HG03175 (cell line): ENCODE data around the gene VDR.

Source experiments
- ATAC-seq: cut with Tn5 transposase; IDR thresholded peaks from one replicate; pipeline ENCODE4 v1.9.1; 2021; ENCODE audit warnings: mild to moderate bottlenecking, moderate library complexity; ENCODE audit not compliant: unreplicated experiment

Gene VDR

DNA sequence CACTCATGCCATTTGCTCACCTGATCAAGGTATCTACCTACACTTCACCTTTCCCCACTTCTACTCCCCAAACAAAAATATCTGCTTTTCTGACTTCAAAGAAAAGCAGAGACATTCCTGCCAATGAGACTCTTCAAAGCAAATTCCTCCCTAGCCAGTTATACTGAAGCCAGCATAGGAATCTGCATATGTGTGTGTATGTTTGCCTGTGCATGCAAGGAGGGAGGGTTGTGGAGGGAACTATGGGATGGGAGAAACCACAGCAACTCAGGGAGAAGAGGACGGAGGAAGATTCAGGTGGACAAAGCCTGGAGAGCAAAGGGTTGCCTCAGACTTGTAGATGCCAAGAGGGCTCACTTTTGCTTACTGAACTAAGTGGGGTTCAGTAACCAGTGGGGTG lies 26.4 kb upstream of the VDR start:
- no peak for ATAC-seq

- no peak for ATAC-seq
These were observed 25.8 kb upstream of the VDR start for GRCh38 chr12:47930634-47931033.

- ATAC-seq, result no peak
These were observed 22.6 kb upstream of the VDR start for GRCh38 chr12:47927346-47927745.

- ATAC-seq, result no peak
These were observed 17.1 kb upstream of the VDR start for GRCh38 chr12:47921907-47922306.

DNA sequence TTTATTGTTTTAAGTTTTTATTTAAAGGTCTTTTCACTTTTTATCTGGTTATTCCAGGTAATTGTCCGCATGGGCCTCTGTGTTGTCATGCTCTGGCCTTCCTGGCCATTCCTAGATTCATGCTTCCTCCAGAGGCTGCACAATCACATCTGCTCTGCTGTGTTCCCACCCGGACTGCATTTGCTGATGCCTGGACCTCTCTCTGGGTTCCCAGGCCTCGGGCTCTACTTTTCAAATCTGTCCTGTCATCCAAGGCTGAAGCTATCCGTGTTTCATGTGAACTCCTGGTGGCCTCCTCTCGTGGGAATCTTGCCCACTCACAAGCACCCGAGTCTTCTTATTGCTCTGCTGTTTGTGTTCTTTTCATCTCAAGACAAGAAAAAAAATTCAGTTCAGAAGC lies 16.1 kb upstream of the VDR start:
- no peak for ATAC-seq

DNA sequence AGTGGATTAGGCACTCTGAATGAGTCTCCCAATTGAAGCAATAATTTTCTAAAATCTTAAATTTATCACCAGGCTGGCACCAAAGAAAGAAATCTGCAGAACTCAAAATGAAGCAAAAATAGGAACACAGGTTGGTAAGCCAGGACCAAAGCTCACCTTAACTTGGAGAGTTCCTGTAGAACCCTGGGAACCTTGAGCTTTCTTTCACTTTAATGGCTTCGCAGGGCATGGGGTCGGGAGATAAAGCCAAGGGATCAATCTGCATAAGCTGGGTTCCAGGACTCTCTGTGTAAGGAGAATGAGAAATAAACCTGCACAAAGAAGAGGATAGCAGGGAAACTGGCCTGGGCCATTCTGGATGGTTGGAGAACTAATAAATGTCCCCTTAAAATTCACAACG lies 8.3 kb upstream of the VDR start:
- no peak for ATAC-seq

GRCh38 chr12:47912556-47912955 lies 7.8 kb upstream of the VDR start:
- no peak for ATAC-seq

- no peak for ATAC-seq
These were observed 6.2 kb upstream of the VDR start for GRCh38 chr12:47910981-47911380.

DNA sequence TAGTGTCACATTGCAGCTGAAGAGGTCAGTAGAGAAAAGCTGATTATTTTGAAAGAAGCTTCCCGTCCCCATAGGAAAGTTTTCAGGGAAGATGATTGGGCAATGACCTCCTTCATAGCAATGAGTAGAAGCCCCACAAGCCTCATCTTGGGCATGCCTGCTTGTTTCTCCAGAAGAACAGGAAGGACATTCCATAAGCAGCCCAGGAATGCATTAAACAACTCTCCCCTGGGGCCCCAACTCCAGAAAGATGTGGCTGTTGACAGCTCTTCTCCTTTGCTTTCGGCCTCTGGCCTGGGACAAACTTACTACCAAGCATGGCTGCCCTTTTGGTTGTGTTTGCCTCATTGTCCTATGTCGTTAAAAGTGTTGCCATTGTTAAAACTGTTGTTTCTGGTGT lies 5.7 kb upstream of the VDR start:
- ATAC-seq, result no peak

DNA sequence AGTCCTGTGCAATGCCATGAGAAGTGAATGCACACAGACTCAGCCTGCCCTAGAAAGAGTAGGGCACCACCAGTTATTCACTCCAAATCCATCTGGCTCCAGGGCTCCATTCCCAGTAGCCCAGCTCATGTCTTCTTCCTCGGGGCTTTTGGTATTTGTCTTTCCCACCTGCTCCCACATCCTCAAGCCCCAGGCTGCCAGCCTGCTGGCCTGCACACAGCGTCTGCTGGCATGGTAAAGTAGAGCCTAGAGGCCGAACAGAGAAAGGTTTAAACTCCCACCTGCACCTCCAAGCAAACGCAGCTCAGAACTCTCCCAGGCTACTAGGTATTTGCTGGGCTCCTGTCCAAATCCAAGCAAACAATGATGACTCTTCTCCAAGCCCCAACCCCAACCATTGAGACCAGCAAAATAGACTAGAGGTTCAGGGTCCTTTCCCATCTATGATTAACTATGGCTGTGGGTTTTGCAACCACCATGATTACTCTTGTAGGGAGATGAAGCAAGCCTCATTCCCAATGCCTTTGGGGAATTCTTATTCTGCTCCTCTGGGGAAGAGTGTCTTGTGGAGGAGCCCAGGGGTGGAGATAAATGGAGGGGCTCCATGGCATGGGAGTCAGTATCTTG lies 5.2 kb upstream of the VDR start:
- ATAC-seq, result no peak

GRCh38 chr12:47908738-47909137 lies 3.9 kb upstream of the VDR start:
- ATAC-seq, result no peak

DNA sequence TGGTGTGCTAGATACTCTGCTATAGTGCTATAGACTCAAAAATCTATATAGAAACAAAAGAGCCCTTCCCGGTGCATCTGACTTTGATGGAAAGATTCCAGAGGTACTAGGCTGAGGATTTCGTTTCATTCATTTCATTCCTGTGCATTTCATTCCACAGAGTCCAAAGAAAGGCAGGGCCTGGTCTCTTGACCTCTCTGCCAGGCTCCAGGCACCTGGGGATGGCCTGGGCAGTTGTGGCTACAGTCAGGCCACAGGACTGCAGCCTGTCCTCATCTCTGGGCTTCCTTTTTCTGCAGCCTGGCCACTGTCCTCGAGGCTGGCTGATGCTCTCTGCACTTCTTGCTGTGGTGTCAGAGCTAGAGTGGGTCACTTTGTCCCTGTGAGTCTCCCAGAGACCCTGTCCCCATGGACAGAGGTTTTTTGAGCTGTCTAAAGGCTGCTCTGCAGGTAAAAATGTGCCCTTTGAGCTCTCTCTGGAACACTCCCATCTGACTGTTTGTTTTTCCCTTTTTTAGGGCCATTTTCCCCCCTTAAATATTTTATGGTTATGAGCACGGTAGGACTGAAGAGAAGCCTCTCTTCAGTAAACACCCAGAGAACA lies 3.2 kb upstream of the VDR start:
- no peak for ATAC-seq

GRCh38 chr12:47903927-47904712 lies 674 bp downstream of the VDR start:
- ATAC-seq, result no peak

- ATAC-seq, result no peak
These were observed 1.6 kb downstream of the VDR start for GRCh38 chr12:47903151-47903611.

GRCh38 chr12:47902131-47902639 lies 2.6 kb downstream of the VDR start:
- no peak for ATAC-seq

DNA sequence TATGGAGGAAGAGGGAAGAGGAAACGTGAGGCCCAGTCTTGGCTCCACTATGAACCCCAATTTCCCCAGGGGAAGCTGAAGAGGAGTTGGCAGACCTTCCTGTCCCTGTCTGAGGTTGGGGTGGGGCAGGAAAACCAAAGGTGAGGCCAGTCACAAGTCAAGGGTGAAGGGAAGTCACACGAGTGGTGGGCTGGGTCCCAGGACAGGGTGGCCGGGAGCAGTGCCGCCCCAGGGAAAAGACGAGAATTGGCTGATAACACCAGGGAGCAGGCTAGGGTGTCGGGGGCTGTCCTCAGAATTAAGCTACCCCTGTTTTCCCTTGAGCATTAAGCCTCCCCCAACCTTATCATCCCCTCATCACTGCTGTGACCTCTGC lies 3.1 kb downstream of the VDR start:
- no peak for ATAC-seq

DNA sequence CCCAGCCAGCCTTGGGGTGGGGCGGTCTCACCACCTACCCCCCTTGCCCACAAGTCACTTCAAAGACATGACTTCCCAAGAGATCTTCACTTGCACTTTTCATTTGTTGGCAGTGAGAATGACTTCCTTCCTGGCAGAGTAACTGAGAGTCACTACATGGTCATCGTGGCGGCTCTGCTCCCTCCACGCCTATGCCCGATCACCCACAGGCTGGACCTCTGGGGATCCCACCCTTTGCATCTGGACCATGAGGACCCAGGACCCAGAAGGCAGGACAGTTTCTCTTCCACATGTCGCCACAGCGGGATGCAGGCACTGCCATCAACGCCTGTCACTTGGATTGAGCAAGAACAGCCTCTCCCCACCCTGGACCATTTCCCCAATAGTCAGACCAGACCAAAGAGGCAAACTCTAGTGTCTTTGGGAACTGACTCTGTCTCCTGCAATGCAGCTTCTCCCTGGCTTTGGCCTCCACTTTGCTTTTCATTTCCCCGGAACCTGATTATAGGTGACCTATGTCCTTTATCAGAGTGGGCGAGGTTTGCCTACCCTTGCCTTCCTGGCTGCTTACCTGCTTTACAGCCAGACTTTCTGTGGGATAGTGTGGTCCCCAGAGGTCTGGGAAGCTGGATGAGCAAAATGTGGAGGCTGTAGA lies 3.6 kb downstream of the VDR start:
- ATAC-seq, result no peak

GRCh38 chr12:47900131-47901062 lies 4.4 kb downstream of the VDR start:
- ATAC-seq, result peak; percentile 33

DNA sequence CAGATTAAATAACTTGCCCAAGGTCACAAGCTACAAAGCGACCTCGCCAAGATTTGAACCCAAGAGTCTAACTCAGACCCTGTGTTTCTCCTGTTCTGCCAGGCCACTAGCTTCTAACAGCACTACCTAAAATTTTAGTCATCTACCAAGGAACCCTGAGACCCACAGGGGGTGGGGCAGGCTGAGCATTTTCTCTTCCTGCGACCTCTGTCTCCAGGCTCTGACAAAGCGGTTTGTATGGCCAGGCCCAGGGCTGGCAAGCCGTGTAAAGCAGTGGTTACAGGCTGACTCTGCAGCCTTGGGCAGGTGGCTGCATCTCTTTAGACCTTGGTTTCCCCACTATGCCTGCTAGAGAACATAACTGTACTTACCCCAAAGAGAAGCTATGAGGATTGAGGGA lies 5.3 kb downstream of the VDR start:
- no peak for ATAC-seq

DNA sequence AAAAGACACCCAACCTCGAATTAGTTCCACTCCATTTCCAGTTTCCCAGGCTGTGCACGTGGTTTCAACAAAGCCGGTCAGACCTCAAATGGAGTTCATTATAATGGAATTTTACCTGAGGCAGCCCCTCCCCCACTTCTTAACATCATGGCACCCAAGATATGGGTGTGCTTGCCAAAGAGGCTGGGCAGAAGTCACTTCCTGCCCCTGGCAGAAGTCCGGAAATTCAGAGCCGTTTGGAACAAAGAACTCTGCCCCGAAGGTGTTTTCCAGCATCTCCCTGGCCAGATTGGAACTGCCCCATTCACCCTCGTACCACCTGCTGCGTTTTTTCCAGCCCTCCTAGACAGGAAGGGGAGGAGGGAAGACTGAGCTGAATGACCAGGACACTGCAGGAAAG lies 8.2 kb downstream of the VDR start:
- ATAC-seq, result no peak
